ENCODE results near the gene COLGALT1.
"Not testable (repeated sequence)": the region's sequence is repeated elsewhere in the genome, so short reads cannot be mapped to it uniquely, and the experiment has no call there.

Gene COLGALT1

DNA sequence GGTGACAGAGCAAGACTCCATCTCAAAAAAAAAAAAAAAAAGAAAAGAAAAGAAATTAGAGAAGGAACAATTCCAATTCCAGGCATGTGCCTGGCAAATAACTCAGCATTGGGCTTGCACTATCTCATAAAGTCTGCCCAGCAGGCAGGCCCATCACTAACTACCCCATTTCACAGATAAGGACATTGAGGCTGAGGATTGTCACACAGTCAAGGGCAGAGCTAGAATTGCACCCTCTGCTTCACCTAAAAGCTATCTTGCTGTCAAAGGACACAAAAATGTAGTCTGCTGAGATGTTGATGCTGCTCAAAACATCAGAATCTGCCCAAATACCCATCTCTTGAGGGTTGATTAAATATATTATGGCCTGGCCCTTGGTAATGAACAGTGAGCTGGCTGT lies 20.7 kb upstream of the COLGALT1 start:
- FAIRE-seq = no peak

DNA sequence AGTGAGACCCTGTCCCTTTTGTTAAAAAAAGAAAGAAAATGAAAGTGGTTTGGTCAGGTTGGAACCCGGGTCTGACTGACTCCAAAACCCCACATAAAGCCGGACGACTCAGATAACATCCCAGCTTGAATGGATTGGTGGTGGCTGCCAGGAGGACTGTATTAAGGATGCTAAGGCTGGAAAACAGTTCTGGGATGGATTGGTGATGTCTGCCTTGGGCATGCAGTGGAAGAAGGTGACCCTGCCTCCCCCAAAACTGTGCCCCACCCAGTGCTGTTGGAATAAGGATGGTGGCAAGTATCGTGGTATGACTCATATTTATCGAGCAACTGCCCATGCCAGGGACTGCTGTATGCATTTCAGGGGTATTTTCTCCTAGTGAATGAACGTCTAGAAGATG lies 18.5 kb upstream of the COLGALT1 start:
- FAIRE-seq = no peak

DNA sequence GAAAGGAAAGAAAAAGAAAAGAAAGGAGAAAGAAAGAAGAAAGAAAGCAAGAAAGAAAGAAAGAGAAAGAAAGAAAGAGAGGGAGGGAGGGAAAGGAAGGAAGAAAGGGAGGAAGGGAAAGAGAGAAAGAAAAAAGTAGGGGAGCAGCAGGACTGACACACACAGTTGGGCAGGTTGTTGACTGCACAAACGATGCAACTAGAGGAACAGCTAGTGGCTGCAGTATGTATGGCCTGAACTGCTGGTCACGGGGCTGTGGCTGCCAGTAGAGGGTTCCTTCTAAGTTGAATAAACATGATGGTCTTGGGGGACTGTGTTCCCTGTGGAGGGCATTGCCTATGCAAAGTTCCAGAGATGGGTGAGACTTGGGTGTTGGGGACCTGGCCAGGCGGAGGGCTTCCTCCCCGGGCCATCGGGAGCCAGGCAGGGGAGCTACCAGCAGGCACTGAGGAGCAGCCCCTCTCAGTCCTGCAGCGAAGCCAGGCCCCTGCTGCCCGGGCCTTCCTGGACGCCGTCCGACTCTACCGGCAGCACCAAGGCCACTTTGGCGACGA lies 16.7 kb upstream of the COLGALT1 start:
- no peak for FAIRE-seq

DNA sequence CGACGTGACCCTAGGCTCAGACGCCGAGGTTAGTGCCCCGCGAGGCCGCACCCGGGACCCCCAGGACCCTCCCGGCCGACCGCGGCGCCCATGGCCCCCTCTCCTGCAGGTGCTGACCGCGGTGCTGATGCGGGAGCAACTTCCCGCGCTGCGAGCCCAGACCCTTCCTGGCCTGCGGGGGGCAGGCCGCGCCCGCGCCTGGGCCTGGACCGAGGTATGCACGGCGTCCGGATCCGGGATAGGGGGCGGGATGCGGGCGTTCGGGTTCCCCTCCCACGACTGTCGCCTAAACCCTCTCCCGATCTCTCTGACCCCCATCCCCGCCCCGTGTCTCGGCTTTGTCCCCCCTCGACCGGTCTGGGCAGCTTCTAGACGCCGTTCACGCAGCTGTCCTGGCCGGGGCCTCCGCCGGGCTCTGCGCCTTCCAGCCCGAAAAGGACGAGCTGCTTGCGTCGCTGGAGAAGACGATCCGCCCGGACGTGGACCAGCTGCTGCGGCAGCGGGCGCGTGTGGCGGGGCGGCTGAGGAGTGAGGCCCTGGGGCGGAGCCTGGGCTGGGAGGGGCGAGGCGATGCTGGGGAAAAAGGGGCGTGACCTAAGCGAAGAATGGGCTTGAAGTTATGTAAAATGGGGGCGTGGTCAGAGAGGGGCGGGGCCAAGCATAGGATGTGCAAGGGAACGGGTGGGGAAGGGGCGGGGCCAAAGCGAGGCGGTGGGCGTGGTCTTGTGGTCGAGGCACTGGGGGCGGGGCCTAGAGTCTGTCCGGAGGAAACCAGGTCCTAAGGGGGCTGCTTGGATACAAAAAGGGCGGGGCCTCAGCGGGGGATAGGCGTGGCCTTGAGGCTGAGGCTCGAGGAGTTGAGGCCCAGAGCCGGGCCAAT lies 16.0 kb upstream of the COLGALT1 start:
- no peak for FAIRE-seq

DNA sequence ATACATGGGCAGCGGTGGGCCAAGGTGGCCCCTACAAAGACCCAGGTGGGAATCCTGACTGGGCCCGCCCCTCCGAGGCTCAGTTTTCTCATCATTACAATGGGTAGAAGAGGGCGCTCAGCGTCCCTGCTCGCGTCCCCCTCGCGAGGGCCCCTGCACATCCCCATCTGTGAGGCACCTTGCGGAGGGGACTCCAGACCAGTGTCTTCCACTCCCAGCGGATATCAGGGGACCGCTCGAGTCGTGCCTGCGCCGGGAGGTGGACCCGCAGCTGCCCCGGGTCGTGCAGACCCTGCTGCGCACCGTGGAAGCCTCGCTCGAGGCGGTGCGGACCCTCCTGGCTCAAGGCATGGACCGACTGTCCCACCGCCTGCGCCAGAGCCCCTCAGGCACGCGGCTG lies 15.3 kb upstream of the COLGALT1 start:
- no peak for FAIRE-seq

DNA sequence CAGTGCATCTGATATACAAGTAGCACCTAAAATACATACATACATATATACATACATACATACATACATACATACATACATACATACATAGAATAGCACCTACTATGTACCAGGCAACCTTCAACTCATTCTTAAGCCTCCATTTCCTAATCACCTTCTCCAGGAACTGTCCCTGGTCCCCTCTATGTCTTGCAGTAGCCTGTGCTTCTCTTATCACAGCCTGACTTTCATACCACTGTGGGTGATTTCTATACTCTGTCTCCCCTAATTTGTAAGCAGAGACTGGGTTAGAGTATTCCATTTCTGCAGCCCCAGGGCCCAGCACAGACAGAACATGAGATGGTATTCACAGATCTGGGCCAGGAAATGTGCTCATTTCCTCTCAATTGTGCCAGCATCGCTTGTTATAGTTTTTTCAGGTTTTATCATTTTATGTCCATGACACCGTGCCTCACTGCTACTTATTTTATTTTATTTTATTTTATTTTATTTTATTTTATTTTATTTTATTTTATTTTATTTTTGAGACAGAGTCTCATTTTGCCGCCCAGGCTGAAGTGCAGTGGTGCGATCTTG lies 14.2 kb upstream of the COLGALT1 start:
- FAIRE-seq = no peak

DNA sequence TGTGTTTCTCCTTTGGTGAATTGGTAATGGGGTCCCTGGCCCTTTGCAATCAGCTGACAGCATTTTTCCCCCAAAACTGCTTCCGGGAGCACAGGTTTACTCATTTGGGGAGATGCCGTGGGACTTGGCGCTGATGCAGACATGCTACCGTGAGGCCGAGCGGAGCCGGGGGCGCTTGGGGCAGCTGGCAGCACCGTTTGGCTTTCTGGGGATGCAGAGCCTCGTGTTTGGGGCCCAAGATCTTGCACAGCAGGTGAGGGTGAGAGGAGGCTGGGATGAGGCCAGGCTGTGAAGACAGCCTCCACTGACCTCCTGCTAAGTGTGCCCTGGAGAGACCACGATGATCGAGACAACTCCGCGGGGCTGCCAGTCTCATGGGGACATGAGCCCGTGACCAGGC lies 13.4 kb upstream of the COLGALT1 start:
- no peak for FAIRE-seq

DNA sequence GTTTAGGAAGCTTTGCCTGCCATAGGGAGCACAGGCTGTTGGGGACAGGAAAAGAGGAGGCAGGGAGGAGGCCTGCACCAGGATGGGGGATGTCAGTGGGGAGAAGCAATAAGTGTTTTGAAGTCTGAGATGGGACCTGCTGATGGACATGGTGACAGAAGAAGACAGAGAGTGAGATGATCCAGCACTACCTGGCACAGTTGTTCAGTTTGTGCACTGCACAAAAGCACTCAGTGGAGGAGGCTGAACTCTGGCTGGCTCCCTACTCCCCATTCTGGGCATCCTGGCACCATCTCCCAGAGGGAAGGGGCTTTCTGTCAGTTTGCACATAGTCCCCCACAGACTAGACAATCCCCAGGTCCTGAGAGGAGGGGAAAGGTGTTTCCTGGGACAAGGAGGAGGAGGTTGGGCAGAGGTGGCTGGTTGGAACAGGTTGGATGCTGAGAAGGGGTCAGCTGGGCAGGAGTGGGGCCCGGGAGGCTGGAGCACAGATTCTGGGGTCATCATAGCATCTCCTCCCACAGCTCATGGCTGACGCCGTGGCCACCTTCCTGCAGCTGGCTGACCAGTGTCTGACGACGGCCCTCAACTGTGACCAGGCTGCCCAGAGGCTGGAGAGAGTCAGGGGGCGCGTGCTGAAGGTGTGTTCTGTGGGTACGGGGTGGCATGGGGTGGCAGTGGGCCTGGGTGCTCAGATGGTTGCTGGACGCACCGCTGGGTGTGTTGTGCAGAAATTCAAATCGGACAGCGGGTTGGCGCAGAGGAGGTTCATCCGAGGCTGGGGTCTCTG lies 12.5 kb upstream of the COLGALT1 start:
- FAIRE-seq = no peak

DNA sequence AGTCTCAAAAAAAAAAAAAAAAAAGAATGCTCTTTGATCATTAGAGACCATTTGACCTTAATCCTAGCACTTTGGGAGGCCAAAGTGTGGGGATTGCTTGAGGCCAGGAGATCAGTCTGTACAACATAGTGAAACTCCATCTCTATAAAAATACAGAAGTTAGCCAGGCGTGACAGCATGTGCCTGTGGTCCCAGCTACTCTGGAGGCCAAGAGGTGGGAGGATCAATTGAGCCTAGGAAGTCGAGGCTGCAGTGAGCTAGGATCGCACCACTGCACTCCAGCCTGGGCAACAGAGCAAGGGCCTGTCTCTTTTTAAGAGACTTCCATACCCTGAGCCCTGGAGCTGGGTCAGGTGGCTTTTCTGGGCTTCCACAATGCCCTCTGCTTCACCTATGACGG lies 11.5 kb upstream of the COLGALT1 start:
- no peak for FAIRE-seq

DNA sequence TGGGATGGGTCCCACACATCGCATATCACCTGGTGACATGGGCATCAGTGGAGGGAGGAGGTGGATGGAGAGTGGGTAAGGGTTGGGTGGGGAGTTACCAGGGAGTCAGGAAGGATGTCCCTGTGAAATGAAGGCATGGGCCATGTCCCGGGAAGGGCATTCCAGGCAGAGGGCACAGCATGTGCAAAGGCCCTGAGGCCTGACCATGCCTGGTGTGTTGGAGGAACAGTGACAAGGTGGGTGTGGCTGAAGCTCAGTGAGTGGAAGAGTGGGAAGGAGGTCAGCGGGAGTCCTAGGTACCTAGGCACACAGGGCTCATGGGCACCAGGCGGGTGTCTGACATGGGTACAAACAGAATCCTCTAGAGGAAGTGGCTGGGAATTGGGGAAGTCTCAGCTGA lies 11.0 kb upstream of the COLGALT1 start:
- no peak for FAIRE-seq

DNA sequence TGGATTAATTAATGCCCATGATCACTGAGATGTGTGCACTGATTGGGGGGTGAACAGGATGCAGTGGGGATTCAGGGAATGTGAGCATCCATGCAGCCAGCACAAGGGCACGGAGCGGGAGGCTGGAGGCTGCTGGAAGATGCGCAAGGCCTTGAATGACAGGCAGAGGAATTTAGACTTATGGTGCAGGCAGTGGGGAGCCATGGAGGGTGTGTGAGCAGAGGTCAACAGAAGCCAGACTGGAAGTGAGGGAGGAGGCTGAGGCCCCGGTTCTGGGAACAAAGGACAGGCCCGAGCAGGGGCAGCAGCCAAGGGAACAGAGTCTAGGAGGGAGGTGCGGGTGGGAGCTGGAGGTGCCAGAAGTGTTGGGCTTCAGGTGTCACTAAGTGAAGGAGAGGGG lies 7.3 kb upstream of the COLGALT1 start:
- FAIRE-seq = no peak

DNA sequence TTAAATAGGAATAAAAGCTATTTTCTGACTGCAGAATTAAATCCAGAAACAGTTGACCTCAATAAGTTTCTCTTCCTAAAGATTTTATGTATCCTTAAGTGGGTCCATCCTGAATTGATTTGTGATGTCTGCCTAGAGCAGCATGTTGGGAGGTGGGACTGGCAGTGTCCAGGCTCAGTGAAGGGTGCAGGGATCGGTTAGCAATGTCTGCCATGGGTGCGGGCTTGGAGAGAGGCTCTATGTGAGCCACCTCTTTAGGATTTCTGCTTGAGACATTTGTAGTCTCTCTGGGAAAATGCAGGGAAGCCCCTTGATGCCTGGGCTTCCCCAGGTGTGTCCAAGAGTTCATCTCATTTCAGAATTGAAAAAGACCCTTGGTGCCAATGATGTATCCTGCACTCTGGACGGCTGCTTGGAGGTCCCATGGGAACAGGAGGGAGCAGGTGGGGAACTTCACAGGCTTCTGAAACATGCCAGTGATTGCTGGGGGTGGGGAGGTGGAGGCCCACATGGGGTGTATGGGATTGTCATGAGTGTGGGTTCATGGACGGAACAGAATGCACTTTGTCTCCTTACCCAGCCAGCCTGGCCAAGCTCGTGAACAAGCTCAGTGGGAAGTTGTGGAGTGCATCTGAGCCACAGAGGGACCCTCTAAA lies 6.2 kb upstream of the COLGALT1 start:
- no peak for FAIRE-seq

DNA sequence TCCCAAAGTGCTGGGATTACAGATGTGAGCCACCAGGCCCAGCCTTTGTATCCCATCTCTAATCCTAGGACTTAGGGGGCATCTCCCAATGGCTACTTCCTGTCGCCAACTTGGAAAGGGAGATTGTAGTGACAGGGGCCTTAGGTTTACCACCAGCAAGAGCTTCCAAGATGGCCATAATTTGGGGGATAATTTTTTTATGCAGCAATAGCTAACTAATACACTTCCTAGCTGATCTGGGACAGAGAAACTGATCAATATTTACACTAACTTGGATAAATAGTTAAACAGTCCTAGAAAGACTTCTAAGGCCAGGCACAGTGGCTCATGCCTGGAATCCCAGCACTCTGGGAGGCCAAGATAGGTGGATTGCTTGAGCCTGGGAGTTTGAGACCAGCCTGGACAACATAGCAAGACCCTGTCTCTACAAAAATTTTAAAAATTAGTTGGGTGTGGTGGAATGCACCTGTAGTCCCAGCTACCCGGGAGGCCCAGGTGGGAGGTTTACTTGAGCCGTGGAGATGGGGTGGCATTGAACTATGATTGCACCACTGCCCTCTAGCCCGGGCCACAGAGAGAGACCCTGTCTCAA lies 5.3 kb upstream of the COLGALT1 start:
- no peak for FAIRE-seq

DNA sequence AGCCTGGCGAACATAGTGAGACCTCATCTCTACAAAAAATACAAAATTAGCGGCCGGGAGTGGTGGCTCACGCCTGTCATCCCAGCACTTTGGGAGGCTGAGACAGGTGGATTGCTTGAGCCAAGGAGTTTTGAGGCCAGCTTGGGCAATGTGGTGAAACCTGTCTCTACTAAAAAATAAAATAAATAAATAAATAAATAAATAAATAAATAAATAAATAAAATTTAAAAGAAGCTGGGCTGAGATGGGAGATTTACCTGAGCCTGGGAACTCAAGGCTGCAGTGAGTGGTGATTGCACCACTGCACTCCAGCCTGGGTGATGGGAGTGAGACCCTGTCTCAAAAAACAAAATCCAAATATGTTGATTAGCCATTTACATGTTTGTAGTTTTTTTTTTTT lies 2.7 kb upstream of the COLGALT1 start:
- not testable (repeated sequence) for FAIRE-seq

DNA sequence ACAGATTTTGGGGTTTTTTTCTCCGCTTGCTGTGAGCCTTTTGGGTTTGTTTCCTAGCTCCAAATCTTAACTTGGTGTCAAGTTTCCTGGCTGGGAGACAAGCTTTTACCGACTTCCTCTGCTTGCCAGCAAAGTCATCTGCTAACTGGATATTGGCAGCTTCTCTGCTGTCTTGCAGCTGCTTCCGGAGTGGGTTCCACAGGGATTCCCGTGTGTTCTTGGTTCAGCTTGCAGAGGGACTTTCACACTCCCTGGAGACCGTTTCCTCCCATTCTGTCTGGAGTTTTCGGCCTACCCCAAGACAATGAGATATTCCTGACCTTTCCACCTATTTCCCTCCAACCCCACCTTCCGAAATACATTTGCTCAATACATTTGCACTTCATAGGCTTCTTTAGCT lies 2.2 kb upstream of the COLGALT1 start:
- FAIRE-seq = no peak

DNA sequence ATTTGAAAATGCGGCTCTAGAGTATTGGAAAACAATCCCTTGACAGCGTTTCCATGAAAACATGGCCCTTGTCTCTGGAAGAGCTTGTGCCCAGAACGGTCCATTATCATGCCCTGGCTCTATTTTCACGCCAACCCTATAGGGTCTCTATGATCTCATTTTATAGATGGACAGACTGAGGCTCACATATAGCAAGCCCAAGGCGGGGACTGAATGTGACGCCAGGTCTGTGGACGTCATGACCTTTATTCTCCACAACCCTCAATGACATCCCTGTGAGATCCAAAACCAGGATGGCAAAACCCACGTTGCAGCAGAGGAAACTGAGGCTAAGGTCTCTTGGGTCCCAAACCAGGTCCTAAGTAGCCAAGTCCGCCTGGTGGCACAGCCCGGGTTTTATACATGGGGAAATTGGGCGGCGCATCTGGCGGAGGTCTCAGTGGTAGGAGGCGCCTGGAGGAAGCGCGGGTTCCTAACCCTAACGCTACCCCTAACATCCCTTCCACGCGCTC lies 425 bp upstream of the COLGALT1 start:
- FAIRE-seq = no peak

DNA sequence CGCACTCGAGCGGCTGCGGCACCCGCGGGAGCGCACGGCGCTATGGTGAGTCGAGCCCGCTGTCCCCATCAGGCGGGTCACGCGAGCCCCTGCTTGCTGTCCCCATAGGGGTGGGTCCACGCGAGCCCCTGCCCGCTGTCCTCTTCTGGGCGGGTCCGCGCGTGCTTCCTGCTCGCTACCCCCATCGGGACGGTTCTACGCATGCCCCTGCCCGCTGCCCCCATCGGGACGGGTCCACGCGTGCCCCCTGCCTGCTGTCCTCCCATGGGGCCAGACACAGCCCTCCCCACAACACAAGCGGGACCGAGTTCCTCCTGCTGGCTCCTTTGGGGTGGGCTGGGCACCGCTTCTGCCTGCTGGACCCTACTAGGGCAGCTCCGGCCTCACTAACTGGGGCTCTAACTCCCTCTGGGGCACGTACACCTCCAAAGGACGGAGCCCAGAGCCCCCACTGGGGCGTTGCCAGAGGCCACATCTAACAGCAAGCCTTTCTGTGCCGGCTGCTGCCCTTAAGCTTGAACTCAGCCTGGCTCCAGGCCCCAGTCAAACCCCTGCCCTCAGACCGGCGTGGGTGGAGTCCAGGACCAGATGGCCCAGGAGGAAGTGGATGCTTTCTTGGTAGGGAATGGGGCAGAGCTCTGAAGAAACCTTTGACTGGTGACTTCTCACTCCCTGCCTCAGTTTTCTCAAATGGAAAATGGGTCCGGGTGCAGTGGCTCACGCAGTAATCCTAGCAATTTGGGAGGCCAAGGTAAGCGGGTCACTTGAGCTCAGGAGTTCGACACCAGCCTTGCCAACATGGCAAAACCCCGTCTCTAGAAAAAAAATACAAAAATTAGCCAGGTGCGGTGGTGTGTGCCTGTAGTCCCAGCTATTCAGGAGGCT lies 722 bp downstream of the COLGALT1 start:
- no peak for FAIRE-seq

DNA sequence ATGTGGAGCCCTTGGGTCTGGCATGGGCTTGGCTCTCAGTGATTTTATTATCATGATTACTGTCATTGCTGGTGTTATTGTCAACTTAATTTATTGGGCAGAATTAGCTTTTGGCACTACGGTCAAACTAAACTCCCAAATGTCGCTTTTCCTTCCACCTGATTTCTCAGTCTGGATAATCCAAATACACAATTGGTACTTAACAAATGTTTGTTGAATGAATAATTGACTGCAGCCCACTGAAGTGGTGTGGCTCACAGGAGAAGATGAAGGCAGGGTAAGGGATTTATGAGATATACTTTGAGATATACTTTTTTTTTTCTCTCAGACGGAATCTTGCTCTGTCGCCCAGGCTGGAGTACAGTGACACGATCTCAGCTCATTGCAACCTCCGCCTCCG lies 1.5 kb downstream of the COLGALT1 start:
- no peak for FAIRE-seq

DNA sequence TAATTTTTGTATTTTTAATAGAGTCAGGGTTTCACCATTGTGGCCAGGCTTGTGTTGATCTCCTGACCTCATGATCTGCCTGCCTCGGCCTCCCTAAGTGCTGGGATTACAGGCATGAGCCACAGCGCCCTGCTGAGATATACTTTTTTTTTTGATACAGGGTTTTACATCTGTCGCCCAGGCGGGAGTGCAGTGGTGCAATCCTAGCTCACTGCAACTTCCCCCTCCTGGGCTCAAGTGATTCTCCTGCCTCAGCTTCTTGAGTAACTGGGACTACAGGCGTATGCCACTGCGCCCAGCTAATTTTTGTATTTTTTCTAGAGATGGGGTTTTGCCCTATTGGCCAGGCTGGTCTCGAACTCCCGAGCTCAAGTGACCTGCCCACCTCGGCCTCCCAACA lies 2.0 kb downstream of the COLGALT1 start:
- no peak for FAIRE-seq

DNA sequence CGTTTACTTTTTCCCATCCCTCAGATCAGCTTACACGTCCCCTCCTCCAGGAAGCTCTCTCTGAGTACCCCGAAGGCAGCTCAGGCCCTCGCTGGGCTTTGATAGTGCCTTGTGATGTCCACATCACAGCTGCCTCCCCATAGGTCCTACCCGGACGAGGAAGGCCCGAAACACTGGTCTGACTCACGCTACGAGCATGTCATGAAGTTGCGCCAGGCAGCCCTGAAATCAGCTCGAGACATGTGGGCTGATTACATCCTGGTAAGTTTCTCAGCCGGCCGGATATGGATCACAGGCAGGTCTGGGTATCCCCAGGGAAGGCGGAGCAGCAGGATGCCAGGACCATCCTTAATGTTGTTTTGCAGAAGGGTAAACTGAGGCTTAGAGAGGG lies 4.8 kb downstream of the COLGALT1 start:
- no peak for FAIRE-seq

DNA sequence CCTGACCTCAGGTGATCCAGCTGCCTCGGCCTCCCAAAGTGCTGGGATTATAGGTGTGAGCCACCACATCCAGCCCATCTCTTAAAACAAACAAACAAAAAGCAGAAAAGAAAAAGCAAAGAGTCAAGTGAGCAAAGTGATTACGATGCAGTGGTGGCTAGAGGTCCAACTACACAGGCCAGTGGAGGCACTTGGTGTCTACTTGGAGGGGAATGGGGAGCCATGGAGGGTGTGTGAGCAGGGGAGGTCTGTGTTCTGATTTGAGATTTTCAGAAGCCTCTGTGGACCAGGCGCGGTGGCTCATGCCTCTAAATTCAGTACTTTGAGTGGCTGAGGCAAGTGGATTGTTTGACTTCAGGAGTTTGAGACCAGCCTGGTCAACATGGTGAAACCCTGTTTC lies 6.6 kb downstream of the COLGALT1 start:
- no peak for FAIRE-seq
